Measurements from ENCODE around the gene KRTAP4-8. TPM values are rescaled to one million over a fixed set of nuclear protein-coding genes. Genes with fewer than 3 reads are reported as not detected.
A peak's percentile ranks its signal among the peaks of the same experiment; 100 is the strongest.

Gene KRTAP4-8
- total and polyA plus RNA-seq, 2 donors (not counting 1 experiment from before 2014, with no cell fraction given), result not detected

GRCh38 chr17:41133880-41134735, 36.2 kb upstream of the KRTAP4-8 start:
- Histone ChIP-seq H3K9ac (ENCODE audit: low read length) (no peak overlapping the region), H3K27me3 (replicated peaks in 1 of 4; ENCODE audit: control extremely low read depth in 1 of 4, control insufficient read depth in 3 of 4, insufficient read depth in 4 of 4, low read length in 3 of 4) (no peaks in the 10 kb centered on the region), H4K20me1 (ENCODE audit: control insufficient read depth, insufficient read depth, low read length, poor library complexity, severe bottlenecking) (no peaks in the 10 kb centered on the region), H3K4me3 (ENCODE audit: control extremely low read depth in 1 of 5, extremely low read depth in 1 of 5, insufficient read depth in 1 of 5, low read depth in 2 of 5, low read length in 4 of 5) (no peak overlapping the region), H2AFZ (ENCODE audit: insufficient read depth, low read depth, low read length, poor library complexity, severe bottlenecking) (peak overlapping the region; percentile 8), H3K9me3 (ENCODE audit: control extremely low read depth in 1 of 3, control insufficient read depth in 2 of 3, insufficient read depth in 1 of 3, low read length in 2 of 3) (peaks cover 0 to 2% (median 1%) of the 10 kb centered on the region in 3 donors), H3K79me2 (ENCODE audit: control insufficient read depth, insufficient read depth, low read length) (no peaks in the 10 kb centered on the region), H3K4me1 (ENCODE audit: control insufficient read depth in 2 of 2, insufficient read depth in 2 of 2, low read length in 2 of 2) (peaks cover 9 to 15% of the 10 kb centered on the region in 2 donors), H3K36me3 (replicated peaks in 1 of 2; ENCODE audit: control extremely low read depth in 1 of 2, control insufficient read depth in 1 of 2, extremely low read depth in 1 of 2, insufficient read depth in 2 of 2, low read length in 1 of 2) (no peaks in the 10 kb centered on the region), H3K27ac (ENCODE audit: low read length in 2 of 2) (no peak overlapping the region), H3K4me2 (replicated peaks; ENCODE audit: low read depth, low read length, poor library complexity, severe bottlenecking) (peak overlapping the region; percentile 18)
- H3K27ac Mint-ChIP-seq, result no peak overlapping the region
- ChIA-PET CTCF (no interaction called here), POLR2A (no interaction called here)
- H3K9me3 Mint-ChIP-seq (ENCODE audit: insufficient read depth), result peaks cover 3% of the 10 kb centered on the region
- DNase-seq, result no peak
- intact Hi-C loops (cut with micrococcal nuclease), result no loop called here
- WGBS (ENCODE audit: insufficient coverage), result no CpG with 5 or more reads among the region's 2 CpGs
- no peak overlapping the region for H3K4me3 Mint-ChIP-seq
- peaks cover 9% of the 10 kb centered on the region for H3K27me3 Mint-ChIP-seq
- H3K4me1 Mint-ChIP-seq, result peaks cover 5% of the 10 kb centered on the region
- no peak for ATAC-seq (ENCODE audit: low read depth)
- no peak for TF ChIP-seq CTCF (IDR thresholded peaks at IDR 0.05)
- no peak for TF ChIP-seq EZH2 (IDR thresholded peaks at IDR 0.05; ENCODE audit: borderline replicate concordance, insufficient read depth, low read depth, low read length, poor library complexity, severe bottlenecking)

- H3K27ac ChIP-seq (ENCODE audit: low read length in 2 of 2), result no peak overlapping the region
- H3K4me1 ChIP-seq (ENCODE audit: control insufficient read depth in 2 of 2, insufficient read depth in 2 of 2, low read length in 2 of 2), result peaks cover 9 to 15% of the 10 kb centered on the region in 2 donors
- no peaks in the 10 kb centered on the region for H3K79me2 ChIP-seq (ENCODE audit: control insufficient read depth, insufficient read depth, low read length)
- H3K27me3 ChIP-seq (replicated peaks in 1 of 4; ENCODE audit: control extremely low read depth in 1 of 4, control insufficient read depth in 3 of 4, insufficient read depth in 4 of 4, low read length in 3 of 4), result no peaks in the 10 kb centered on the region
- H3K9me3 Mint-ChIP-seq (ENCODE audit: insufficient read depth), result peaks cover 1% of the 10 kb centered on the region
- H3K36me3 ChIP-seq (replicated peaks in 1 of 2; ENCODE audit: control extremely low read depth in 1 of 2, control insufficient read depth in 1 of 2, extremely low read depth in 1 of 2, insufficient read depth in 2 of 2, low read length in 1 of 2), result no peaks in the 10 kb centered on the region
- H3K4me3 Mint-ChIP-seq, result no peak overlapping the region
- WGBS (ENCODE audit: insufficient coverage), result 100% methylated on average over 2 of the region's 3 CpGs
- ChIA-PET CTCF (no interaction called here), POLR2A (no interaction called here)
- no peaks in the 10 kb centered on the region for H3K9me3 ChIP-seq (ENCODE audit: control extremely low read depth in 1 of 3, control insufficient read depth in 2 of 3, insufficient read depth in 1 of 3, low read length in 2 of 3)
- no peak overlapping the region for H3K9ac ChIP-seq (ENCODE audit: low read length)
- no peak overlapping the region for H3K4me2 ChIP-seq (replicated peaks; ENCODE audit: low read depth, low read length, poor library complexity, severe bottlenecking)
- H3K4me1 Mint-ChIP-seq, result peaks cover 5% of the 10 kb centered on the region
- ATAC-seq (ENCODE audit: low read depth) (no peak), DNase-seq (no peak)
- H4K20me1 ChIP-seq (ENCODE audit: control insufficient read depth, insufficient read depth, low read length, poor library complexity, severe bottlenecking), result no peaks in the 10 kb centered on the region
- TF ChIP-seq CTCF (IDR thresholded peaks at IDR 0.05) (no peak), EZH2 (IDR thresholded peaks at IDR 0.05; ENCODE audit: borderline replicate concordance, insufficient read depth, low read depth, low read length, poor library complexity, severe bottlenecking) (no peak)
- no peak overlapping the region for H2AFZ ChIP-seq (ENCODE audit: insufficient read depth, low read depth, low read length, poor library complexity, severe bottlenecking)
- H3K27me3 Mint-ChIP-seq, result no peaks in the 10 kb centered on the region
- no peak overlapping the region for H3K27ac Mint-ChIP-seq
- H3K4me3 ChIP-seq (ENCODE audit: control extremely low read depth in 1 of 5, extremely low read depth in 1 of 5, insufficient read depth in 1 of 5, low read depth in 2 of 5, low read length in 4 of 5), result no peak overlapping the region
- intact Hi-C loops (cut with micrococcal nuclease), result no loop called here
These were observed 34.0 kb upstream of the KRTAP4-8 start for GRCh38 chr17:41131979-41132378.
